Endothelial cell of umbilical vein (primary cell): ENCODE measurements around the gene PHEX. TPM values are rescaled to one million over a fixed set of nuclear protein-coding genes. Genes with fewer than 3 reads are reported as not detected.

Experiments used
- BruUV-seq: library from RNA; stranded (reverse); fragments of 400-500 nt; replicated peaks from 2 replicates; lab custom pipeline; 2021; lab: Mats Ljungman, UMichigan
- CTCF ChIA-PET: fragments of 300-600, 350-600 bp; sonication (Branson Sonifier 250); formaldehyde crosslinking; loops from one replicate; lab custom pipeline; 2021; ENCODE audit warnings: antibody characterized with exemption, inconsistent platforms; lab: Charles Lee
- POLR2A ChIA-PET: fragments of 300-600, 350-600 bp; sonication (Branson Sonifier 250); formaldehyde crosslinking; loops from one replicate; lab custom pipeline; 2021; ENCODE audit warnings: antibody characterized with exemption, inconsistent platforms; lab: Charles Lee
- DNase-seq: peaks from one replicate; pipeline ENCODE4 v3.0.0-alpha.2; 2011; ENCODE audit warnings: low read depth, low spot score
- FAIRE-seq: peaks from 2 replicates; lab custom pipeline; 2011; peaks lifted over from hg19 to GRCh38; lab: Jason Lieb, UNC
- H2AFZ ChIP-seq: 2 replicates; pipeline ENCODE4 v1.6.0; 2012; ENCODE audit warnings: low read depth, low read length, control low read depth, inconsistent platforms
- H3K27ac ChIP-seq: 2 replicates; pipeline ENCODE4 v1.5.1; 2011; ENCODE audit warnings: low read depth, mild to moderate bottlenecking, control low read depth, low read length, moderate library complexity; ENCODE audit not compliant: insufficient read depth
- H3K27me3 ChIP-seq, 2 experiments: 2 replicates each; pipeline versions ENCODE4 v1.6.0 to v1.6.1; 2011; ENCODE audit warnings: low read length in 2 of 2, mixed read lengths in 1 of 2; ENCODE audit not compliant: control insufficient read depth in 2 of 2, insufficient read depth in 2 of 2
- H3K36me3 ChIP-seq, 2 experiments: 2 replicates in 1 of 2; 3 replicates in 1 of 2; pipeline ENCODE4 v1.5.1; 2011; ENCODE audit warnings: low read length in 2 of 2, mild to moderate bottlenecking in 1 of 2, moderate library complexity in 1 of 2; ENCODE audit not compliant: control insufficient read depth in 2 of 2, insufficient read depth in 2 of 2; ENCODE audit errors: extremely low read depth in 1 of 2
- H3K4me1 ChIP-seq: 3 replicates; pipeline ENCODE4 v1.5.1; 2011; ENCODE audit warnings: mild to moderate bottlenecking, low read length; ENCODE audit not compliant: control insufficient read depth, insufficient read depth; ENCODE audit errors: extremely low read depth
- H3K4me2 ChIP-seq: 2 replicates; pipeline ENCODE4 v1.6.1; 2011; ENCODE audit warnings: low read length, control low read depth, mixed read lengths; ENCODE audit not compliant: insufficient read depth
- H3K4me3 ChIP-seq, 3 experiments: fragments of 200-600 bp in 1 of 3; sonication (generic), shearing (Covaris generic) in 1 of 3; replicated peaks in 1 of 3; 2 replicates each; pipeline ENCODE4 v1.5.1; 2011 to 2016; ENCODE audit warnings: control low read depth in 3 of 3, low read length in 3 of 3, mild to moderate bottlenecking in 2 of 3, inconsistent platforms in 1 of 3, low read depth in 1 of 3, moderate library complexity in 1 of 3; ENCODE audit not compliant: insufficient read depth in 1 of 3
- H3K79me2 ChIP-seq: 2 replicates; pipeline ENCODE4 v1.6.0; 2012; ENCODE audit warnings: low read length, inconsistent platforms; ENCODE audit not compliant: control insufficient read depth, insufficient read depth
- H3K9ac ChIP-seq: replicated peaks from 2 replicates; pipeline ENCODE3; 2011; ENCODE audit warnings: low read length, control low read depth; ENCODE audit not compliant: insufficient read depth; ENCODE audit errors: extremely low read depth
- H3K9me1 ChIP-seq: replicated peaks from 3 replicates; pipeline ENCODE4 v1.6.0; 2011; ENCODE audit warnings: mild to moderate bottlenecking, low read length; ENCODE audit not compliant: control insufficient read depth, insufficient read depth; ENCODE audit errors: extremely low read depth
- H3K9me3 ChIP-seq: replicated peaks from 2 replicates; pipeline ENCODE4 v1.5.1; 2012; ENCODE audit warnings: low read length, inconsistent platforms; ENCODE audit not compliant: control insufficient read depth, insufficient read depth
- H4K20me1 ChIP-seq: replicated peaks from 2 replicates; pipeline ENCODE3; 2011; ENCODE audit warnings: mild to moderate bottlenecking, low read length; ENCODE audit not compliant: control insufficient read depth, insufficient read depth; ENCODE audit errors: extremely low read depth
- CTCF ChIP-seq, 2 donors: IDR thresholded peaks; 1 replicate in 1 of 2; 2 replicates in 1 of 2; pipeline ENCODE4 v1.5.1; 2011; ENCODE audit warnings: low read length in 2 of 2, mild to moderate bottlenecking in 2 of 2, moderate library complexity in 2 of 2, control low read depth in 1 of 2, inconsistent platforms in 1 of 2, low read depth in 1 of 2; ENCODE audit not compliant: insufficient read depth in 1 of 2; ENCODE audit errors: extremely low read depth in 1 of 2
- EZH2 ChIP-seq: IDR thresholded peaks from 2 replicates; pipeline ENCODE4 v1.6.1; 2012; ENCODE audit warnings: borderline replicate concordance, low read depth, mild to moderate bottlenecking, moderate library complexity, low read length, inconsistent platforms; ENCODE audit not compliant: severe bottlenecking
- FOS ChIP-seq: IDR thresholded peaks from 2 replicates; pipeline ENCODE4 v1.6.1; 2011; ENCODE audit warnings: mild to moderate bottlenecking, low read length, moderate library complexity, borderline replicate concordance; ENCODE audit not compliant: insufficient read depth
- GATA2 ChIP-seq: IDR thresholded peaks from 2 replicates; pipeline ENCODE4 v1.7.0; 2011; ENCODE audit warnings: low read depth, mild to moderate bottlenecking, moderate library complexity, mixed read lengths, low read length; ENCODE audit not compliant: insufficient read length, insufficient read depth
- JUN ChIP-seq: IDR thresholded peaks from 2 replicates; pipeline ENCODE4 v1.6.1; 2011; ENCODE audit warnings: borderline replicate concordance, low read depth; ENCODE audit not compliant: insufficient read length, insufficient read depth
- MAX ChIP-seq: IDR thresholded peaks from 2 replicates; pipeline ENCODE4 v1.6.1; 2011; ENCODE audit not compliant: insufficient read depth, insufficient read length
- MYC ChIP-seq: IDR thresholded peaks from one replicate; pipeline ENCODE4 v1.6.1; 2011; ENCODE audit warnings: mild to moderate bottlenecking, low read depth, low read length
- POLR2A ChIP-seq: IDR thresholded peaks from 2 replicates; pipeline ENCODE4 v1.6.1; 2012; ENCODE audit warnings: low read depth, mild to moderate bottlenecking, control low read depth, low read length
- POLR2AphosphoS5 ChIP-seq: IDR thresholded peaks from 2 replicates; pipeline ENCODE4 v1.6.1; 2012; ENCODE audit warnings: low read depth, mild to moderate bottlenecking, control low read depth, low read length, moderate library complexity; ENCODE audit not compliant: insufficient read depth
- dilution Hi-C: fragments of 300-500 bp; cut with MboI; formaldehyde crosslinking; loops from one replicate; pipeline ENCODE4 v1.15.0; 2019; ENCODE audit warnings: low sequenced_read_pairs; ENCODE audit not compliant: extremely low pct_ligation_motif_present
- intact Hi-C: fragments of 100-400 bp; cut with micrococcal nuclease; formaldehyde crosslinking; loops from one replicate; pipeline ENCODE4 v1.10.0; 2022
- polyA plus RNA-seq, 4 experiments: library from polyadenylated mRNA; depleted of rRNA in 3 of 4; stranded (reverse) in 3 of 4; unstranded in 1 of 4; fragments of >200 nt; gene quantifications; 2 replicates each; pipeline versions ENCODE4 v1.2.1 to v1.2.3, GENCODE V29; 2011 to 2012; ENCODE audit warnings: missing spikeins in 1 of 4
- total RNA-seq: library from RNA; stranded (reverse); gene quantifications from 2 replicates; pipeline ENCODE4 v1.2.3, GENCODE V29; 2021

The PHEX gene
- total and polyA plus RNA-seq, 2 donors (not counting 3 experiments of a cell fraction or from before 2014, with no cell fraction given): 0.07 to 0.44 TPM

GRCh38 chrX:22171287-22172060 is 139.3 kb downstream of the PHEX start:
- H3K4me3 ChIP-seq: no peak overlapping the region
- DNase-seq (no peak), FAIRE-seq (no peak)
- H3K4me2 ChIP-seq: no peak overlapping the region
- intact Hi-C loops: no loop called here
- H3K36me3 ChIP-seq: no peaks in the 10 kb centered on the region
- H3K27me3 ChIP-seq: no peaks in the 10 kb centered on the region
- no peaks in the 10 kb centered on the region for H3K4me1 ChIP-seq
- H2AFZ ChIP-seq: no peak overlapping the region
- no TSS peak for BruUV-seq
- no peaks in the 10 kb centered on the region for H4K20me1 ChIP-seq
- no peaks in the 10 kb centered on the region for H3K9me3 ChIP-seq
- no peak overlapping the region for H3K27ac ChIP-seq
- dilution Hi-C loops: no loop called here
- ChIA-PET POLR2A (no interaction called here), CTCF (no interaction called here)
- H3K79me2 ChIP-seq: no peaks in the 10 kb centered on the region
- no peaks in the 10 kb centered on the region for H3K9me1 ChIP-seq
- H3K9ac ChIP-seq: no peak overlapping the region
- no peak for TF ChIP-seq POLR2AphosphoS5
- no peak for TF ChIP-seq JUN
- no peak for TF ChIP-seq GATA2
- TF ChIP-seq MYC: no peak
- TF ChIP-seq POLR2A: no peak
- TF ChIP-seq EZH2: no peak

GRCh38 chrX:22173966-22174365 is 141.8 kb downstream of the PHEX start:
- Histone ChIP-seq H3K9me1 (no peaks in the 10 kb centered on the region), H4K20me1 (no peaks in the 10 kb centered on the region), H3K27ac (no peak overlapping the region), H3K36me3 (no peaks in the 10 kb centered on the region), H3K27me3 (no peaks in the 10 kb centered on the region), H3K4me1 (no peaks in the 10 kb centered on the region), H3K9ac (no peak overlapping the region), H3K4me3 (no peak overlapping the region), H3K79me2 (no peaks in the 10 kb centered on the region), H3K4me2 (no peak overlapping the region), H3K9me3 (no peaks in the 10 kb centered on the region), H2AFZ (no peak overlapping the region)
- no TSS peak for BruUV-seq
- ChIA-PET CTCF (no interaction called here), POLR2A (no interaction called here)
- dilution Hi-C loops: no loop called here
- FAIRE-seq (no peak), DNase-seq (no peak)
- intact Hi-C loops: no loop called here
- TF ChIP-seq JUN (no peak), MAX (no peak), MYC (no peak), POLR2A (no peak), POLR2AphosphoS5 (no peak), CTCF (IDR thresholded peaks at IDR 0.05; ENCODE audit: extremely low read depth in 1 of 2, insufficient read depth in 1 of 2, low read depth in 1 of 2, low read length in 2 of 2) (no peak), EZH2 (no peak), GATA2 (no peak), FOS (no peak)
